ENCODE data around the gene RAVER1. TPM values are rescaled to one million over a fixed set of nuclear protein-coding genes. Genes with fewer than 3 reads are reported as not detected.

RAVER1 gene
- total and polyA plus RNA-seq, 2 of the 8 experiments (the other 6 are each of a cell fraction or from before 2014, with no cell fraction given), result 5.7 to 70.5 TPM

GRCh38 chr19:10368101-10368803 is 34.9 kb upstream of the RAVER1 start:
- Histone ChIP-seq H4K20me1 (replicated peaks in 1 of 2; ENCODE audit: control insufficient read depth in 1 of 2, insufficient read depth in 2 of 2, low read length in 2 of 2) (peaks cover 3 to 5% of the 10 kb centered on the region in 2 experiments), H2BK20ac (ENCODE audit: low read length) (no peak overlapping the region), H2AFZ (ENCODE audit: low read length) (no peak overlapping the region), H3K9ac (replicated peaks in 1 of 4; ENCODE audit: extremely low read depth in 1 of 4, low read depth in 3 of 4, low read length in 3 of 4) (no peak overlapping the region), H3K79me1 (ENCODE audit: low read depth, low read length) (peaks cover 2% of the 10 kb centered on the region; the same call in 1 of the 2 replicates), H3K4me3 (ENCODE audit: extremely low read depth in 1 of 4, insufficient read depth in 2 of 4, low read depth in 3 of 4, low read length in 4 of 4) (no peak overlapping the region), H2BK12ac (ENCODE audit: low read depth, low read length) (no peak overlapping the region), H3K4me1 (replicated peaks in 1 of 4; ENCODE audit: control insufficient read depth in 3 of 4, insufficient read depth in 4 of 4, low read length in 3 of 4) (no peaks in the 10 kb centered on the region), H2BK15ac (ENCODE audit: low read length) (no peak overlapping the region), H3K27me3 (replicated peaks in 1 of 4; ENCODE audit: control insufficient read depth in 3 of 4, extremely low read depth in 1 of 4, insufficient read depth in 3 of 4, low read length in 3 of 4) (no peaks in the 10 kb centered on the region), H3K14ac (ENCODE audit: insufficient read length) (no peak overlapping the region), H4K91ac (replicated peaks; ENCODE audit: insufficient read length, low read length) (no peak overlapping the region), H4K8ac (ENCODE audit: extremely low read depth, insufficient read depth, low read length) (no peak overlapping the region), H3K56ac (replicated peaks; ENCODE audit: insufficient read length, low read depth, low read length) (no peak overlapping the region), H3K23ac (ENCODE audit: insufficient read length) (no peak overlapping the region), H3K4me2 (ENCODE audit: insufficient read depth in 1 of 2, low read depth in 2 of 2, low read length in 2 of 2) (no peak overlapping the region), H3K18ac (ENCODE audit: extremely low read depth, low read length) (no peak overlapping the region), H3K36me3 (ENCODE audit: control insufficient read depth in 2 of 4, insufficient read depth in 4 of 4, low read length in 3 of 4) (peaks cover 0 to 16% (median 7%) of the 10 kb centered on the region in 4 experiments; a peak in 6 of 8 replicates), H2BK120ac (replicated peaks; ENCODE audit: low read depth, low read length) (no peak overlapping the region), H3K27ac (ENCODE audit: low read depth, low read length) (no peak overlapping the region), H4K5ac (ENCODE audit: insufficient read length, low read depth, low read length) (no peak overlapping the region), H2AK5ac (ENCODE audit: low read depth, low read length) (no peak overlapping the region), H2BK5ac (ENCODE audit: low read depth, low read length) (no peak overlapping the region), H3K9me3 (ENCODE audit: insufficient read depth in 2 of 2, low read depth in 1 of 2, low read length in 1 of 2) (no peaks in the 10 kb centered on the region), H3K4ac (replicated peaks; ENCODE audit: insufficient read length, low read depth, low read length) (no peak overlapping the region), H3K79me2 (ENCODE audit: control insufficient read depth in 1 of 2, insufficient read depth in 2 of 2, low read length in 2 of 2) (no peaks in the 10 kb centered on the region), H3K23me2 (ENCODE audit: low read depth, low read length) (0 out of 2 replicates have a peak, but pooled peaks cover 2% of the 10 kb centered on the region)
- no peak for TF ChIP-seq PHF8 (conservative IDR thresholded peaks at IDR 0.05; ENCODE audit: low read depth, low read length)
- TF ChIP-seq SIX5 (IDR thresholded peaks at IDR 0.05; ENCODE audit: low read depth, low read length), result peak; percentile 42; the same call in 1 of the 2 replicates
- POLR2A ChIA-PET (ENCODE audit: partially characterized antibody), result interaction anchor here (0.9 to 2.5 kb wide), 3 partner anchors 10 to 51 kb away, joined by 3 to 7 read pairs (median 4); partner anchors contain the start of gene TYK2
- CTCF ChIA-PET (ENCODE audit: partially characterized antibody), result interaction anchor here (0.6 to 1.8 kb wide), 5 partner anchors 11 to 184 kb away, joined by 3 to 5 read pairs (median 4); no protein-coding TSS in a partner anchor
- WGBS, 2 experiments (ENCODE audit: extremely low coverage in 1 of 2, insufficient coverage in 1 of 2, insufficient read length in 1 of 2, insufficient replicate concordance in 2 of 2, low coverage in 1 of 2, low lambda C conversion rate in 2 of 2, missing lambda C conversion rate in 1 of 2), result 92% methylated on average over 15 of the region's 15 CpGs; no CpG with 5 or more reads in 1 of the 2 experiments
- DNase-seq (ENCODE audit: low read depth in 1 of 2, low spot score in 2 of 2) (peak in 1 of 2 experiments; percentile 45), FAIRE-seq (no peak)

Measured in H1 (cell line).